Stimulated activated naive CD4-positive, alpha-beta T cell treated with Interleukin-2 at 50 U/mL for 16 hours (primary cell): ENCODE measurements around the gene CTAGE4.
A peak's percentile ranks its signal among the peaks of the same experiment; 100 is the strongest.
"Not testable (repeated sequence)": the region's sequence is repeated elsewhere in the genome, so short reads cannot be mapped to it uniquely, and the experiment has no call there.

Experiments
- DNase-seq: peaks from one replicate; lab custom pipeline; 2025; lab: John Stamatoyannopoulos, UW

Gene CTAGE4

GRCh38 chr7:144183166-144183565 is at the start of gene CTAGE4:
Gene CTAGE4, plus strand, starts transcription at chr7:144183466. Its CDS starts 38 bp downstream, at chr7:144183504.
- not testable (repeated sequence) for DNase-seq

GRCh38 chr7:144134116-144134515 is 49.1 kb upstream of the CTAGE4 start:
- DNase-seq, result no peak

- no peak for DNase-seq
Observed at GRCh38 chr7:144137501-144137900, 45.8 kb upstream of the CTAGE4 start.

GRCh38 chr7:144142187-144142586 is 41.1 kb upstream of the CTAGE4 start:
- DNase-seq, result no peak

GRCh38 chr7:144144426-144144825 is 38.8 kb upstream of the CTAGE4 start:
- no peak for DNase-seq

GRCh38 chr7:144148224-144148827 is 34.9 kb upstream of the CTAGE4 start:
- no peak for DNase-seq

GRCh38 chr7:144158861-144159260 is 24.4 kb upstream of the CTAGE4 start:
- DNase-seq, result no peak

- no peak for DNase-seq
Observed at GRCh38 chr7:144164784-144165183, 18.5 kb upstream of the CTAGE4 start.

GRCh38 chr7:144171594-144172350 is 11.5 kb upstream of the CTAGE4 start:
- not testable (repeated sequence) for DNase-seq

- no peak for DNase-seq
Observed at GRCh38 chr7:144174613-144175012, 8.7 kb upstream of the CTAGE4 start.

- DNase-seq, result peak; percentile 1
Observed at GRCh38 chr7:144178380-144179164, 4.7 kb upstream of the CTAGE4 start.

- DNase-seq, result not testable (repeated sequence)
Observed at GRCh38 chr7:144179165-144179479, 4.1 kb upstream of the CTAGE4 start.

- DNase-seq, result not testable (repeated sequence)
Observed at GRCh38 chr7:144187848-144188247, 4.6 kb downstream of the CTAGE4 start.

GRCh38 chr7:144188578-144189171 is 5.4 kb downstream of the CTAGE4 start:
- not testable (repeated sequence) for DNase-seq

- not testable (repeated sequence) for DNase-seq
Observed at GRCh38 chr7:144193782-144194181, 10.5 kb downstream of the CTAGE4 start.

- DNase-seq, result not testable (repeated sequence)
Observed at GRCh38 chr7:144194453-144194852, 11.2 kb downstream of the CTAGE4 start.

- not testable (repeated sequence) for DNase-seq
Observed at GRCh38 chr7:144195212-144195872, 12.1 kb downstream of the CTAGE4 start, which contains the start of gene ARHGEF35. Gene ARHGEF35, minus strand, starts transcription at chr7:144195833. Its CDS starts 7,450 bp downstream, at chr7:144188383.

- not testable (repeated sequence) for DNase-seq
Observed at GRCh38 chr7:144198934-144199333, 15.7 kb downstream of the CTAGE4 start.

- not testable (repeated sequence) for DNase-seq
Observed at GRCh38 chr7:144201978-144202377, 18.7 kb downstream of the CTAGE4 start.

GRCh38 chr7:144203086-144203485 is 19.8 kb downstream of the CTAGE4 start:
- DNase-seq, result not testable (repeated sequence)

GRCh38 chr7:144205306-144205705 is 22.0 kb downstream of the CTAGE4 start:
- DNase-seq, result not testable (repeated sequence)

GRCh38 chr7:144217200-144217599 is 33.9 kb downstream of the CTAGE4 start:
- DNase-seq, result not testable (repeated sequence)
